A673 (cell line): ENCODE results near the gene FOXF1. TPM values are rescaled to one million over a fixed set of nuclear protein-coding genes. Genes with fewer than 3 reads are reported as not detected.

ENCODE experiments used
- BruUV-seq: library from RNA; stranded (reverse); fragments of 400-500 nt; replicated peaks from 2 replicates; lab custom pipeline; 2021; lab: Mats Ljungman, UMichigan
- CTCF ChIA-PET: fragments of 300-600 bp; sonication (Branson Sonifier 250); formaldehyde crosslinking; loops from one replicate; lab custom pipeline; 2022; ENCODE audit warnings: antibody characterized with exemption; lab: Charles Lee
- POLR2A ChIA-PET: fragments of 300-600 bp; sonication (Branson Sonifier 250); formaldehyde crosslinking; loops from one replicate; lab custom pipeline; 2022; ENCODE audit warnings: antibody characterized with exemption; ENCODE audit not compliant: low non-redundant PET; lab: Charles Lee
- DNase-seq: peaks from one replicate; pipeline ENCODE4 v3.0.0-alpha.2; 2015; ENCODE audit warnings: low spot score
- H3K27ac ChIP-seq: fragments of 200-600 bp; sonication (generic); 2 replicates; pipeline ENCODE4 v1.5.1; 2016; ENCODE audit warnings: mixed run types, low read depth, mild to moderate bottlenecking, mixed read lengths, antibody characterized with exemption, low read length; ENCODE audit not compliant: poor library complexity, severe bottlenecking
- H3K27me3 ChIP-seq: fragments of 200-600 bp; sonication (generic); replicated peaks from 2 replicates; pipeline ENCODE4 v1.6.1; 2017; ENCODE audit warnings: mixed run types, low read depth, mild to moderate bottlenecking, mixed read lengths, antibody characterized with exemption, low read length; ENCODE audit not compliant: insufficient read depth, poor library complexity
- H3K36me3 ChIP-seq: fragments of 200-600 bp; sonication (generic); 2 replicates; pipeline ENCODE4 v1.6.1; 2016; ENCODE audit warnings: mixed run types, mild to moderate bottlenecking, mixed read lengths, antibody characterized with exemption, low read length; ENCODE audit not compliant: insufficient read depth, poor library complexity, severe bottlenecking
- H3K4me1 ChIP-seq: fragments of 200-600 bp; sonication (generic); 2 replicates; pipeline ENCODE4 v1.6.1; 2017; ENCODE audit warnings: mixed run types, mild to moderate bottlenecking, mixed read lengths, antibody characterized with exemption, low read length; ENCODE audit not compliant: insufficient read depth, poor library complexity, severe bottlenecking
- H3K4me3 ChIP-seq: fragments of 200-600 bp; sonication (generic); 2 replicates; pipeline ENCODE4 v1.5.1; 2016; ENCODE audit warnings: low read depth, mixed run types, mild to moderate bottlenecking, mixed read lengths, low read length; ENCODE audit not compliant: poor library complexity, severe bottlenecking
- H3K9me3 ChIP-seq: fragments of 200-600 bp; sonication (generic); 2 replicates; pipeline ENCODE4 v1.6.1; 2016; ENCODE audit warnings: mixed run types, low read depth, mild to moderate bottlenecking, mixed read lengths, antibody characterized with exemption, low read length; ENCODE audit not compliant: poor library complexity, severe bottlenecking
- CTCF ChIP-seq: fragments of 300-800, 200-600 bp; sonication (generic); conservative IDR thresholded peaks from 2 replicates; pipeline ENCODE4 v1.5.1; 2017; ENCODE audit warnings: low read depth, mild to moderate bottlenecking, antibody characterized with exemption, low read length, moderate library complexity, mixed read lengths
- EZH2 ChIP-seq: fragments of 200-600 bp; sonication (generic); IDR thresholded peaks from 2 replicates; pipeline ENCODE4 v1.6.1; 2017; ENCODE audit warnings: borderline replicate concordance, low read depth, mild to moderate bottlenecking, mixed read lengths, antibody characterized with exemption, low read length; ENCODE audit not compliant: poor library complexity, severe bottlenecking
- intact Hi-C: fragments of 100-400 bp; cut with micrococcal nuclease; formaldehyde crosslinking; loops from one replicate; pipeline ENCODE4 v1.10.0; 2022; ENCODE audit not compliant: unreplicated experiment
- total RNA-seq: library from RNA; stranded (reverse); gene quantifications from 2 replicates; pipeline ENCODE4 v1.2.3, GENCODE V29; 2021

FOXF1 gene
- total RNA-seq, 1 experiment from 2014 or later, result not detected

- ChIA-PET POLR2A (no interaction called here), CTCF (no interaction called here)
- DNase-seq, result no peak
- Histone ChIP-seq H3K36me3 (no peaks in the 10 kb centered on the region), H3K27ac (no peak overlapping the region), H3K27me3 (peaks cover 27% of the 10 kb centered on the region), H3K4me3 (no peak overlapping the region), H3K4me1 (no peaks in the 10 kb centered on the region), H3K9me3 (no peaks in the 10 kb centered on the region)
- no peak for TF ChIP-seq EZH2
- no peak for TF ChIP-seq CTCF
- intact Hi-C loops, result no loop called here
- no TSS peak for BruUV-seq
These were observed 18.8 kb downstream of the FOXF1 start for GRCh38 chr16:86529160-86529559.

- intact Hi-C loops, result no loop called here
- CTCF ChIA-PET, result no interaction called here
- BruUV-seq, result no TSS peak
These were observed 20.2 kb downstream of the FOXF1 start for GRCh38 chr16:86530251-86531190.

GRCh38 chr16:86531191-86531545 is 20.8 kb downstream of the FOXF1 start:
- H3K36me3 ChIP-seq, result no peaks in the 10 kb centered on the region
- H3K4me1 ChIP-seq, result no peaks in the 10 kb centered on the region
- no peaks in the 10 kb centered on the region for H3K9me3 ChIP-seq
- no TSS peak for BruUV-seq
- ChIA-PET CTCF (no interaction called here), POLR2A (no interaction called here)
- no peak overlapping the region for H3K27ac ChIP-seq
- TF ChIP-seq CTCF (no peak), EZH2 (no peak)
- no peak for DNase-seq
- H3K27me3 ChIP-seq, result peaks cover 7% of the 10 kb centered on the region
- H3K4me3 ChIP-seq, result no peak overlapping the region
- intact Hi-C loops, result no loop called here

More at GRCh38 chr16:86530251-86531190, 20.2 kb downstream of the FOXF1 start:
- POLR2A ChIA-PET, result no interaction called here
- no peak overlapping the region for H3K27ac ChIP-seq
- no peak for DNase-seq
- no peak overlapping the region for H3K4me3 ChIP-seq
- H3K36me3 ChIP-seq, result no peaks in the 10 kb centered on the region
- H3K27me3 ChIP-seq, result peaks cover 13% of the 10 kb centered on the region
- no peaks in the 10 kb centered on the region for H3K4me1 ChIP-seq
- no peaks in the 10 kb centered on the region for H3K9me3 ChIP-seq
- TF ChIP-seq EZH2 (no peak), CTCF (no peak)
